ENCODE results near the gene CWH43. TPM values are rescaled to one million over a fixed set of nuclear protein-coding genes. Genes with fewer than 3 reads are reported as not detected.

Gene CWH43
- total RNA-seq, 3 donors from 2014 or later: 0.66 TPM; not detected in 2

DNA sequence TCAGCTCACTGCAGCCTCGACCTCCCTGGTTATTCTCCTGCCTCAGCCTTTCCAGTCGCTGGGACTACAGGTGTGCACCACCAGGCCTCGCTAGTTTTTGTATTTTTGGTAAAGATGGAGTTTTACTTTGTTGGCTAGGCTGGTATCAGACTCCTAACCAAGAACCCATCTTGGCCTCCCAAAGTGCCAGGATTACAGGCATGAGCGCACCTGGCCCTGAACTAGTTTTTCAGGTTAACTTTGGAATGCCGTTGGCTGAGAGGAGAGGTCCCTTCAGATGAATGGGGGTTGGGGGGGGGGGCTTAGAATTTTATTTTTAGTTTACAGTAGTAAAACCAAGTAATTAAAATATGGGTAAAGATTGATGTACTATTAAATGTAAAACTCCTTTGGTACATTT, 23.4 kb upstream of the CWH43 start:
- H3K4me3 ChIP-seq: no peak overlapping the region
- H3K27me3 ChIP-seq: no peaks in the 10 kb centered on the region
- no peaks in the 10 kb centered on the region for H3K36me3 ChIP-seq
- no peaks in the 10 kb centered on the region for H3K4me1 ChIP-seq
- H3K27ac ChIP-seq: no peak overlapping the region
- no peak for TF ChIP-seq POLR2A (IDR thresholded peaks at IDR 0.05)
- TF ChIP-seq, protein P1, sequence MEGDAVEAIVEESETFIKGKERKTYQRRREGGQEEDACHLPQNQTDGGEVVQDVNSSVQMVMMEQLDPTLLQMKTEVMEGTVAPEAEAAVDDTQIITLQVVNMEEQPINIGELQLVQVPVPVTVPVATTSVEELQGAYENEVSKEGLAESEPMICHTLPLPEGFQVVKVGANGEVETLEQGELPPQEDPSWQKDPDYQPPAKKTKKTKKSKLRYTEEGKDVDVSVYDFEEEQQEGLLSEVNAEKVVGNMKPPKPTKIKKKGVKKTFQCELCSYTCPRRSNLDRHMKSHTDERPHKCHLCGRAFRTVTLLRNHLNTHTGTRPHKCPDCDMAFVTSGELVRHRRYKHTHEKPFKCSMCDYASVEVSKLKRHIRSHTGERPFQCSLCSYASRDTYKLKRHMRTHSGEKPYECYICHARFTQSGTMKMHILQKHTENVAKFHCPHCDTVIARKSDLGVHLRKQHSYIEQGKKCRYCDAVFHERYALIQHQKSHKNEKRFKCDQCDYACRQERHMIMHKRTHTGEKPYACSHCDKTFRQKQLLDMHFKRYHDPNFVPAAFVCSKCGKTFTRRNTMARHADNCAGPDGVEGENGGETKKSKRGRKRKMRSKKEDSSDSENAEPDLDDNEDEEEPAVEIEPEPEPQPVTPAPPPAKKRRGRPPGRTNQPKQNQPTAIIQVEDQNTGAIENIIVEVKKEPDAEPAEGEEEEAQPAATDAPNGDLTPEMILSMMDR (IDR thresholded peaks at IDR 0.05): no peak
- no peak for TF ChIP-seq POLR2AphosphoS5 (IDR thresholded peaks at IDR 0.05)
- intact Hi-C loops (cut with DNase I; ENCODE audit: low total_unique reads): no loop called here
- no peaks in the 10 kb centered on the region for H3K9me3 ChIP-seq
- no peak for DNase-seq (ENCODE audit: low spot score in 2 of 2)

DNA sequence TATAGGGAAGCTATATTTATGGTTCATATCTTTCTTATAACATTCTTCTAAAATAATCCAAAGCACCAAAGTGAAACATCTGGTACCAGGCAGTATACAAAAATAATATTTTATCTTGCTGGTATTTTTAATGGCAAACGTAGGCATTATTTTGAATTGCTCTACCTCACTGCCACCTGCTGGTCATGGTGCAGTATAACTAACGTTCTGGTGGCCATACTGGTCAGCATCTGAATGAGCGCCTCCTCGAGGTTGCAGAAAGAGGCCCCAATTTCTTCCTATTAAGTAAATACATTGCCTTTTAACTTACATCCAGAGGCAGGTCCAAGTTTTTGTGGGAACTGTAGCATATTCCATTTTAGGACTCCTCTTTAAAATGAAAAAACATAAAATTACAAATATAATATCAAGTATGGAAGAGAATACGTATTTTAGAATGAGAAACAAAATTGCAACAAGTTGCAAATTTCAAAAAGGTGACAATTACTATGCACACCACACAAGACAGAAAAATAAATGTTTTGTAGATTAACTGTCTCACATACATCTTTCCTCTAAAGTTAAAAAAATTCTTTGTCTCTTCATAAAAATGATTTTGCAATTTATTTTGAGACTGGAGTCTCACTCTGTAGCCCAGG, 22.9 kb upstream of the CWH43 start:
- H3K4me3 ChIP-seq: no peak overlapping the region
- H3K27ac ChIP-seq: no peak overlapping the region
- no peaks in the 10 kb centered on the region for H3K4me1 ChIP-seq
- TF ChIP-seq POLR2AphosphoS5 (IDR thresholded peaks at IDR 0.05): no peak
- TF ChIP-seq, protein P1 (IDR thresholded peaks at IDR 0.05): peak; percentile 59 to 95 (median 83)
- no peaks in the 10 kb centered on the region for H3K9me3 ChIP-seq
- no peaks in the 10 kb centered on the region for H3K36me3 ChIP-seq
- H3K27me3 ChIP-seq: no peaks in the 10 kb centered on the region
- DNase-seq (ENCODE audit: low spot score in 2 of 2): peak; percentile 20 to 59
- intact Hi-C loops (cut with DNase I; ENCODE audit: low total_unique reads): no loop called here

DNA sequence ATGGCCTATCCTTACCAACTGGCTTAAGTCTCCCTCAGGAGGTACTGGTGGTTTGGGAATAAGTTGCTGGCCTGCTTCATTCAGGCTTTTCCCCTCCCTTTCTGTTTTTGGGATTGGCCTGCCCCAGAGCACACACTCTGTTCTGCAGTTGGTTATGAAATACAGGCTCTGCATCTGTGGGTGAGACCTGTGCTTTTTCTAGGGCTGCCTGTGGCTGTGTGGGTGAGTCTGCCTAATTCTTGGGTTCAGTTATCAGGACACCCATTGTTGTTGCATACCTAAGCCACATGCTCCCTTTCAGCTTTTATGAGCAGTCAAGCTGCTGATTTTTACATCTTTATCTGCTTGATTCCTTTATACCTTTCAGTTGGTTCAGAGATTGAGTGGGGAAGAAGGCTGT, 19.0 kb upstream of the CWH43 start:
- no peaks in the 10 kb centered on the region for H3K36me3 ChIP-seq
- no peaks in the 10 kb centered on the region for H3K4me1 ChIP-seq
- TF ChIP-seq POLR2A (IDR thresholded peaks at IDR 0.05): no peak
- TF ChIP-seq, protein P1 (IDR thresholded peaks at IDR 0.05): no peak
- TF ChIP-seq POLR2AphosphoS5 (IDR thresholded peaks at IDR 0.05): no peak
- no peaks in the 10 kb centered on the region for H3K9me3 ChIP-seq
- no peaks in the 10 kb centered on the region for H3K27me3 ChIP-seq
- H3K27ac ChIP-seq: no peak overlapping the region
- no peak for DNase-seq (ENCODE audit: low spot score in 2 of 2)
- intact Hi-C loops (cut with DNase I; ENCODE audit: low total_unique reads): no loop called here
- no peak overlapping the region for H3K4me3 ChIP-seq

DNA sequence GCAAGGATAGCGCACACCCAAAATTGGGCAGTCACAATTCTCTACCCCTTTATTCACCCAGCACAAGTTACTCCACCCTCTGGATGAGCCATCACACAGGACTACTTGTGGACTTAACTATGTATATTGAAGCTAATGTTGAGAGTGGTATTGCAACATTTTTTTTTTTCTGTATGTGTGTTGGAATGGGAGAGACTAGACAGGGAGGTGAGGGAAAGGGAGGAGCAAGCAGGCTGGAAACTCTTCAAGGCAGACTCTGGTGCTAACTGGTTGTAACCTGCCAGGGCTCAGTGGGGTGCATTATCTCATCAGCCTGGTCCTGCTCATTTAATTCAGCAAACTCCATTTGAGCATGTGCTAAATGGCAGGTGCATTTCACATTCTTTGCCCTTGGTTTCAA, 18.4 kb upstream of the CWH43 start:
- TF ChIP-seq POLR2AphosphoS5 (IDR thresholded peaks at IDR 0.05) (no peak), POLR2A (IDR thresholded peaks at IDR 0.05) (no peak)
- TF ChIP-seq, protein P1 (IDR thresholded peaks at IDR 0.05): no peak
- Histone ChIP-seq H3K4me1 (no peaks in the 10 kb centered on the region), H3K27me3 (no peaks in the 10 kb centered on the region), H3K9me3 (no peaks in the 10 kb centered on the region), H3K4me3 (no peak overlapping the region), H3K36me3 (no peaks in the 10 kb centered on the region), H3K27ac (no peak overlapping the region)
- intact Hi-C loops (cut with DNase I; ENCODE audit: low total_unique reads): no loop called here
- no peak for DNase-seq (ENCODE audit: low spot score in 2 of 2)

DNA sequence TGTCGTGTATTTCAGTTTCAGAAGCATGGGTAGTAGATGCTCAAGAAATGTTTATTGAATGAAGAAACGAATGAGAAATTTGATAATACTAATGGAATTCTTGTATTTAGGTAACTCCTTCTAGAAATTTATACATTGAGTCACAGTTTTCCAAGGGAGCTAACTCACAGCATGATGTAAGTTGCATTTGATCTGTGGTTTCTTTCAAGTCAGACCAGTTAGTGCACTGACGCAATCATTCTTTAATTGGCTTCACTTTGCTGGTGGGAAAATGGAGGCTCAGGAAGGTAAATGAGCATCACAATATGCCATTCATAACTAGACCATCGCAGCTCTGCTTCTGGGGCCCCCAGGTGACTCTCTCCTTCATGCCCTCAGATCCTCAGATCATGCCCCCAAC, 17.3 kb upstream of the CWH43 start:
- TF ChIP-seq POLR2AphosphoS5 (IDR thresholded peaks at IDR 0.05) (no peak), POLR2A (IDR thresholded peaks at IDR 0.05) (no peak)
- TF ChIP-seq, protein P1 (IDR thresholded peaks at IDR 0.05): no peak
- H3K9me3 ChIP-seq: no peaks in the 10 kb centered on the region
- no peak overlapping the region for H3K27ac ChIP-seq
- no peaks in the 10 kb centered on the region for H3K4me1 ChIP-seq
- no peaks in the 10 kb centered on the region for H3K27me3 ChIP-seq
- intact Hi-C loops (cut with DNase I; ENCODE audit: low total_unique reads): no loop called here
- no peak for DNase-seq (ENCODE audit: low spot score in 2 of 2)
- no peaks in the 10 kb centered on the region for H3K36me3 ChIP-seq
- no peak overlapping the region for H3K4me3 ChIP-seq

Measured in breast epithelium (tissue), 4 donors.